Endothelial cell (in vitro differentiated cells): ENCODE results near the gene RABGEF1. TPM values are rescaled to one million over a fixed set of nuclear protein-coding genes. Genes with fewer than 3 reads are reported as not detected.
"Not testable (repeated sequence)": the region's sequence is repeated elsewhere in the genome, so short reads cannot be mapped to it uniquely, and the experiment has no call there.

Experiments
- DNase-seq: peaks from one replicate; pipeline ENCODE4 v3.0.0; 2021; ENCODE audit warnings: low spot score
- H3K27ac Mint-ChIP-seq: one replicate; pipeline ENCODE4 v1.8.0; 2021; ENCODE audit warnings: mixed read lengths, inconsistent platforms; ENCODE audit not compliant: unreplicated experiment
- H3K27me3 Mint-ChIP-seq: one replicate; pipeline ENCODE4 v1.8.0; 2021; ENCODE audit warnings: mild to moderate bottlenecking, moderate library complexity, mixed read lengths, inconsistent platforms; ENCODE audit not compliant: unreplicated experiment
- H3K36me3 Mint-ChIP-seq: one replicate; pipeline ENCODE4 v1.8.0; 2021; ENCODE audit warnings: mild to moderate bottlenecking, low read depth, mixed read lengths, inconsistent platforms; ENCODE audit not compliant: unreplicated experiment
- H3K4me1 Mint-ChIP-seq: one replicate; pipeline ENCODE4 v1.8.0; 2021; ENCODE audit warnings: mild to moderate bottlenecking, mixed read lengths, inconsistent platforms; ENCODE audit not compliant: unreplicated experiment
- H3K4me3 Mint-ChIP-seq: one replicate; pipeline ENCODE4 v1.8.0; 2021; ENCODE audit warnings: mild to moderate bottlenecking, mixed read lengths, inconsistent platforms; ENCODE audit not compliant: unreplicated experiment
- H3K9me3 Mint-ChIP-seq: one replicate; pipeline ENCODE4 v1.8.0; 2021; ENCODE audit warnings: mixed read lengths, inconsistent platforms; ENCODE audit not compliant: unreplicated experiment
- CTCF ChIP-seq: fragments of 200-600 bp; sonication (generic); IDR thresholded peaks from one replicate; pipeline ENCODE4 v1.5.0; 2021; ENCODE audit warnings: antibody characterized with exemption; ENCODE audit not compliant: unreplicated experiment
- total RNA-seq: library from RNA; stranded (reverse); fragmentation: NEBNext Ultra II Directional; extraction: Animal tissue kit (Norgen Biotek cat#: 25700); gene quantifications from one replicate; pipeline ENCODE4 v1.2.1, GENCODE V29; 2021; ENCODE audit not compliant: unreplicated experiment

The RABGEF1 gene
- total RNA-seq, 1 donor from 2014 or later = 19.2 TPM

- Mint-ChIP-seq H3K27ac (peak overlapping the region; percentile 57), H3K36me3 (no peaks in the 10 kb centered on the region), H3K4me3 (no peak overlapping the region), H3K4me1 (peaks cover 2% of the 10 kb centered on the region), H3K27me3 (peaks cover 2% of the 10 kb centered on the region), H3K9me3 (no peaks in the 10 kb centered on the region)
- TF ChIP-seq CTCF = no peak
- DNase-seq = no peak
These were observed 8.3 kb downstream of the RABGEF1 start for GRCh38 chr7:66748791-66749190.

GRCh38 chr7:66751945-66752344 lies 11.4 kb downstream of the RABGEF1 start:
- no peak for DNase-seq
- H3K36me3 Mint-ChIP-seq = no peaks in the 10 kb centered on the region
- H3K4me3 Mint-ChIP-seq = no peak overlapping the region
- no peak overlapping the region for H3K27ac Mint-ChIP-seq
- TF ChIP-seq CTCF = no peak
- no peaks in the 10 kb centered on the region for H3K27me3 Mint-ChIP-seq
- no peaks in the 10 kb centered on the region for H3K9me3 Mint-ChIP-seq
- no peaks in the 10 kb centered on the region for H3K4me1 Mint-ChIP-seq

GRCh38 chr7:66754541-66754940 lies 14.0 kb downstream of the RABGEF1 start:
- H3K27me3 Mint-ChIP-seq = peaks cover 1% of the 10 kb centered on the region
- no peak for TF ChIP-seq CTCF
- no peak for DNase-seq
- H3K4me3 Mint-ChIP-seq = no peak overlapping the region
- H3K9me3 Mint-ChIP-seq = no peaks in the 10 kb centered on the region
- H3K27ac Mint-ChIP-seq = no peak overlapping the region
- H3K36me3 Mint-ChIP-seq = peaks cover 3% of the 10 kb centered on the region
- H3K4me1 Mint-ChIP-seq = peaks cover 18% of the 10 kb centered on the region

GRCh38 chr7:66755059-66755458 lies 14.5 kb downstream of the RABGEF1 start:
- H3K27ac Mint-ChIP-seq, H3K27me3 Mint-ChIP-seq: not testable (repeated sequence)

GRCh38 chr7:66756227-66756626 lies 15.7 kb downstream of the RABGEF1 start:
- H3K27me3 Mint-ChIP-seq, H3K9me3 Mint-ChIP-seq, H3K36me3 Mint-ChIP-seq, H3K27ac Mint-ChIP-seq, H3K4me3 Mint-ChIP-seq, DNase-seq: not testable (repeated sequence)
- peaks cover 18% of the 10 kb centered on the region for H3K4me1 Mint-ChIP-seq

More at GRCh38 chr7:66755059-66755458, 14.5 kb downstream of the RABGEF1 start:
- not testable (repeated sequence) for DNase-seq, H3K36me3 Mint-ChIP-seq, H3K9me3 Mint-ChIP-seq, H3K4me3 Mint-ChIP-seq
- peaks cover 18% of the 10 kb centered on the region for H3K4me1 Mint-ChIP-seq

GRCh38 chr7:66756889-66757288 lies 16.4 kb downstream of the RABGEF1 start:
- Mint-ChIP-seq H3K27me3 (peaks cover 1% of the 10 kb centered on the region), H3K9me3 (no peaks in the 10 kb centered on the region), H3K36me3 (peaks cover 3% of the 10 kb centered on the region), H3K27ac (no peak overlapping the region), H3K4me3 (no peak overlapping the region), H3K4me1 (peaks cover 18% of the 10 kb centered on the region)
- TF ChIP-seq CTCF = no peak
- no peak for DNase-seq
